Esophagus muscularis mucosa (tissue), 4 donors: ENCODE results near the gene HOXA7. TPM values are rescaled to one million over a fixed set of nuclear protein-coding genes. Genes with fewer than 3 reads are reported as not detected.

Experiments used
- DNase-seq: peaks from one replicate; pipeline ENCODE4 v3.0.0-alpha.2; 2017; ENCODE audit errors: extremely low spot score
- H3K27ac ChIP-seq, 4 donors: fragments of 200-600 bp; sonication (generic); replicated peaks in 1 of 4; 1 replicate in 3 of 4; 2 replicates in 1 of 4; pipeline ENCODE4 v1.5.1; 2016 to 2019; ENCODE audit warnings: mild to moderate bottlenecking in 1 of 4
- H3K27me3 ChIP-seq, 4 donors: fragments of 200-600 bp; sonication (generic); one replicate each; pipeline versions ENCODE4 v1.5.1 to v1.6.0; 2016 to 2019
- H3K36me3 ChIP-seq, 4 donors: fragments of 200-600 bp; sonication (generic); one replicate each; pipeline ENCODE4 v1.5.1; 2016 to 2019
- H3K4me1 ChIP-seq, 4 donors: fragments of 200-600 bp; sonication (generic); one replicate each; pipeline ENCODE4 v1.5.1; 2016 to 2019
- H3K4me3 ChIP-seq, 4 donors: fragments of 200-600 bp; sonication (generic); 1 replicate in 2 of 4; 2 replicates in 2 of 4; pipeline ENCODE4 v1.5.1; 2016 to 2019; ENCODE audit warnings: mild to moderate bottlenecking in 4 of 4, moderate library complexity in 1 of 4
- H3K9me3 ChIP-seq, 4 donors: fragments of 200-600 bp; sonication (generic); 1 replicate in 3 of 4; 2 replicates in 1 of 4; pipeline ENCODE4 v1.5.1; 2016 to 2019
- EP300 ChIP-seq: sonication (generic); formaldehyde crosslinking; IDR thresholded peaks from one replicate; pipeline ENCODE4 v1.6.1; 2017; ENCODE audit warnings: antibody characterized with exemption
- POLR2A ChIP-seq: fragments of 450-650 bp; IDR thresholded peaks from one replicate; pipeline ENCODE4 v1.6.1; 2017; ENCODE audit warnings: antibody characterized with exemption, moderate library complexity, mild to moderate bottlenecking, low read depth
- POLR2AphosphoS5 ChIP-seq, 2 donors: sonication (generic); formaldehyde crosslinking; IDR thresholded peaks; one replicate each; pipeline ENCODE4 v1.6.1; 2017; ENCODE audit warnings: antibody characterized with exemption in 2 of 2
- WGBS: methylation state at CpG from one replicate; pipeline ENCODE4 v1.1.5; 2018; 5-methylcytosine and 5-hydroxymethylcytosine counted together
- intact Hi-C: fragments of 100-400 bp; cut with DNase I; formaldehyde crosslinking; loops from one replicate; pipeline ENCODE4 v1.15.1; 2023
- total RNA-seq, 4 donors: library from RNA; depleted of rRNA; stranded (reverse); fragments of >200 nt; gene quantifications; one replicate each; pipeline versions ENCODE4 v1.1.0 to v1.2.1, GENCODE V29; 2016
- TF ChIP-seq, protein P1 (sequence below), 3 experiments: fragments of 200-600 bp in 2 of 3; fragments of 450-650 bp in 1 of 3; sonication (generic) in 2 of 3; IDR thresholded peaks; one replicate each; pipeline ENCODE4 v1.5.1; 2017 to 2019; ENCODE audit warnings: antibody characterized with exemption in 3 of 3, mild to moderate bottlenecking in 2 of 3, moderate library complexity in 1 of 3

Gene HOXA7
- total RNA-seq, 4 donors from 2014 or later, result 0.33 to 1.7 (median 0.49) TPM

DNA sequence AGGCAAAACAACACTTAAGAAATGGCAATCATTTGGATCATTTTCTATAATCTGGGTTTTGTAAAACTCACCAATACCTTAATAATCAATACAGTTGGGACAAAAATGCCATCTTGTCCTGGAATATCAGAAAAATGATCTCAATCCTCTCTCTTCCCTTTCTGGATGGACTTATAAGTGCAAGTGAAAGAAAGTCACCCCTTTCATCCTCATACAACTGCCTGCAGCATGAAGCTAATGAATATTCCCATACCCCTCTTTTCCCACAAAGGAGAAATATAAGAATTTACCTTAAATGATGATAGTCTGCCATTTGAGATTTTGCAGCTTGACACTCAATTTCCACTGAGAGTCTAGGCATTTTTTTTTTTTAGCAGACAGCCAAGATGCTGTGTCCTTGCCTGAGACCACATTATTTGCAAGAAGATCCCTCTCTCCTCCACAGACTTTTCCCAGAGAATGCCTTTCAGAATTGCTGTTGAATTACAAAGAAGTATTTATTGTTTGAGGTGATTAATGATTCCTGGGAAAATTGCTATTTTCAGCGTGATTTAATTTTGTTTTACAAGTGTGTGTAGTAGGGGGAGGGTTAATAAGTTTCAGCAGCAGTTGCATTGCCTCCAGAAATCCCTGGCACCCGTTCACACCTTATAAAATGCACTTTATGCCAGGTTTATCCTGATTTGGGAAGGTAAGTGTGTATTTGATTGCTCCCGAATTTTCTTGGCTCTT, 29.7 kb downstream of the HOXA7 start:
- DNase-seq, result no peak
- TF ChIP-seq, protein P1, sequence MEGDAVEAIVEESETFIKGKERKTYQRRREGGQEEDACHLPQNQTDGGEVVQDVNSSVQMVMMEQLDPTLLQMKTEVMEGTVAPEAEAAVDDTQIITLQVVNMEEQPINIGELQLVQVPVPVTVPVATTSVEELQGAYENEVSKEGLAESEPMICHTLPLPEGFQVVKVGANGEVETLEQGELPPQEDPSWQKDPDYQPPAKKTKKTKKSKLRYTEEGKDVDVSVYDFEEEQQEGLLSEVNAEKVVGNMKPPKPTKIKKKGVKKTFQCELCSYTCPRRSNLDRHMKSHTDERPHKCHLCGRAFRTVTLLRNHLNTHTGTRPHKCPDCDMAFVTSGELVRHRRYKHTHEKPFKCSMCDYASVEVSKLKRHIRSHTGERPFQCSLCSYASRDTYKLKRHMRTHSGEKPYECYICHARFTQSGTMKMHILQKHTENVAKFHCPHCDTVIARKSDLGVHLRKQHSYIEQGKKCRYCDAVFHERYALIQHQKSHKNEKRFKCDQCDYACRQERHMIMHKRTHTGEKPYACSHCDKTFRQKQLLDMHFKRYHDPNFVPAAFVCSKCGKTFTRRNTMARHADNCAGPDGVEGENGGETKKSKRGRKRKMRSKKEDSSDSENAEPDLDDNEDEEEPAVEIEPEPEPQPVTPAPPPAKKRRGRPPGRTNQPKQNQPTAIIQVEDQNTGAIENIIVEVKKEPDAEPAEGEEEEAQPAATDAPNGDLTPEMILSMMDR (IDR thresholded peaks at IDR 0.05), result no peak
- no peak for TF ChIP-seq POLR2A
- no peak for TF ChIP-seq EP300
- no peak for TF ChIP-seq POLR2AphosphoS5 (IDR thresholded peaks at IDR 0.05)
- peak overlapping the region in 1 of 4 donors; percentile 4 for H3K4me3 ChIP-seq
- H3K27ac ChIP-seq, result peak overlapping the region; percentile 96 to 100 (median 99)
- intact Hi-C loops, result no loop called here
- H3K27me3 ChIP-seq, result no peaks in the 10 kb centered on the region
- 29% methylated on average over 3 of the region's 3 CpGs for WGBS
- peaks cover 21 to 74% (median 73%) of the 10 kb centered on the region in 4 donors for H3K4me1 ChIP-seq
- no peaks in the 10 kb centered on the region for H3K9me3 ChIP-seq
- H3K36me3 ChIP-seq, result no peaks in the 10 kb centered on the region

GRCh38 chr7:27125986-27126394, 30.5 kb downstream of the HOXA7 start:
- Histone ChIP-seq H3K27ac (peak overlapping the region; percentile 96 to 100 (median 99)), H3K36me3 (no peaks in the 10 kb centered on the region), H3K9me3 (no peaks in the 10 kb centered on the region), H3K27me3 (no peaks in the 10 kb centered on the region), H3K4me3 (no peak overlapping the region), H3K4me1 (peaks cover 21 to 73% (median 71%) of the 10 kb centered on the region in 4 donors)
- TF ChIP-seq, protein P1 (IDR thresholded peaks at IDR 0.05), result no peak
- TF ChIP-seq POLR2AphosphoS5 (IDR thresholded peaks at IDR 0.05) (no peak), POLR2A (no peak), EP300 (no peak)
- 35% methylated on average over 5 of the region's 5 CpGs for WGBS
- intact Hi-C loops, result no loop called here
- DNase-seq, result no peak

GRCh38 chr7:27124902-27125689, 31.4 kb downstream of the HOXA7 start:
- peak overlapping the region; percentile 50 to 75 (median 66) for H3K4me3 ChIP-seq
- TF ChIP-seq, protein P1 (IDR thresholded peaks at IDR 0.05), result no peak
- TF ChIP-seq POLR2AphosphoS5 (IDR thresholded peaks at IDR 0.05), result peak in 1 of 2 donors; percentile 26
- 41% methylated on average over 7 of the region's 8 CpGs for WGBS
- intact Hi-C loops, result no loop called here
- H3K4me1 ChIP-seq, result peaks cover 26 to 80% (median 80%) of the 10 kb centered on the region in 4 donors
- H3K27me3 ChIP-seq, result no peaks in the 10 kb centered on the region
- H3K27ac ChIP-seq, result peak overlapping the region; percentile 96 to 100 (median 99)
- no peaks in the 10 kb centered on the region for H3K9me3 ChIP-seq
- no peak for DNase-seq
- H3K36me3 ChIP-seq, result no peaks in the 10 kb centered on the region

DNA sequence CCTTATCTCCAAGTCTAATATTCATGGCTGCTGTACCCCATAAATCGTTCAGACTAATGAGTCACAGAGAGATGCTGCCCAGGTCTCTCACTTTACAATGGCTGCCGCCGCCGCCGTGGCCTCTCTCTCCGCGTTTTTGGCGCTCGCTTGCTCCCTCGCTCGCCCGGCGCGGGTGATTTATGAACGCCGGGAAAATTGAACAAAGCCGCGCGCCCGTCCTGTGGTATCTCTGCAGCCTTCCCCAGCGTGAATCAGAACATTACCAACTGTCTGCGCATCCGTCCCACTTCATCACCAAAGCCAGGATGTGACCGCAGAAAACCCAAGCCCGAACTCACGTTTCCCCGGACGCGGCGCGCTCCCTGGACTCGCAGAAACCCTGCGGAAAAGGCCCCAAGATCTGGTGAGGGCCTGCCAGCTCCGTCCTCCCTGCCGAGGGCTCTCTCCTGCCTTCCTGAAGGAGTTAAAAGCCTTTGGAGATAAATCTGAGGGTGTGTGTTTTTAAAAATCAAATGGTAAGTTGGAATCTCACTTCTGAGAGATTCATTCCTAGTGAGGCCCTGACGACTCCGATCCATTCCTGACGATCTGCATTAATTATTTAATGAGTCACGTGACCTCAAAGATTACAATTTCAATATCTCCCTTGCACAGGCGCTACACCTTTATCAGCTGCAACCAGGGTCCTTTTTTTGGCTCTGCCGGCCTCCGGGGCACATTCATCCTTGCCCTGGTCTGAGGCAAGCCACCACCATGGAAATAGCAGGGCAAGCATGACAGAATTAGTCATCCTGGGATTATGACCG, 32.2 kb downstream of the HOXA7 start:
- Histone ChIP-seq H3K27ac (peak overlapping the region; percentile 96 to 100 (median 99)), H3K4me1 (peaks cover 27 to 88% (median 87%) of the 10 kb centered on the region in 4 donors), H3K4me3 (peak overlapping the region; percentile 50 to 75 (median 66)), H3K36me3 (no peaks in the 10 kb centered on the region), H3K27me3 (no peaks in the 10 kb centered on the region), H3K9me3 (no peaks in the 10 kb centered on the region)
- intact Hi-C loops, result no loop called here
- no peak for DNase-seq
- 51% methylated on average over 43 of the region's 43 CpGs for WGBS
- TF ChIP-seq POLR2AphosphoS5 (IDR thresholded peaks at IDR 0.05) (peak; percentile 44 to 78), EP300 (no peak)
